AG09319 (cell line): ENCODE measurements around the gene UBE2D1.

Experiments used
- DNase-seq: peaks from one replicate; pipeline ENCODE4 v3.0.0-alpha.2; 2010; ENCODE audit warnings: low read depth; ENCODE audit errors: extremely low read depth
- CTCF ChIP-seq: IDR thresholded peaks from 2 replicates; pipeline ENCODE4 v1.5.1; 2011; ENCODE audit warnings: low read depth, mild to moderate bottlenecking, inconsistent platforms, low read length, moderate library complexity

UBE2D1 gene

GRCh38 chr10:58305821-58306220 is 29.0 kb upstream of the UBE2D1 start:
- TF ChIP-seq CTCF, result no peak

GRCh38 chr10:58307676-58308075 is 27.1 kb upstream of the UBE2D1 start:
- TF ChIP-seq CTCF, result no peak
- DNase-seq, result no peak

More at GRCh38 chr10:58305821-58306220, 29.0 kb upstream of the UBE2D1 start:
- no peak for DNase-seq

GRCh38 chr10:58311026-58311425 is 23.8 kb upstream of the UBE2D1 start:
- no peak for TF ChIP-seq CTCF
- no peak for DNase-seq

- no peak for TF ChIP-seq CTCF
- DNase-seq, result no peak
These were observed 17.9 kb upstream of the UBE2D1 start for GRCh38 chr10:58316874-58317273.

- TF ChIP-seq CTCF, result no peak
- no peak for DNase-seq
These were observed 16.5 kb upstream of the UBE2D1 start for GRCh38 chr10:58318346-58318745.

GRCh38 chr10:58319599-58319998 is 15.2 kb upstream of the UBE2D1 start:
- TF ChIP-seq CTCF, result no peak
- no peak for DNase-seq

- DNase-seq, result no peak
- TF ChIP-seq CTCF, result no peak
These were observed 14.3 kb upstream of the UBE2D1 start for GRCh38 chr10:58320351-58321049.
